ENCODE results near the gene SPATA3. TPM values are rescaled to one million over a fixed set of nuclear protein-coding genes. Genes with fewer than 3 reads are reported as not detected.

SPATA3 gene
- total RNA-seq, 4 donors from 2014 or later = not detected

DNA sequence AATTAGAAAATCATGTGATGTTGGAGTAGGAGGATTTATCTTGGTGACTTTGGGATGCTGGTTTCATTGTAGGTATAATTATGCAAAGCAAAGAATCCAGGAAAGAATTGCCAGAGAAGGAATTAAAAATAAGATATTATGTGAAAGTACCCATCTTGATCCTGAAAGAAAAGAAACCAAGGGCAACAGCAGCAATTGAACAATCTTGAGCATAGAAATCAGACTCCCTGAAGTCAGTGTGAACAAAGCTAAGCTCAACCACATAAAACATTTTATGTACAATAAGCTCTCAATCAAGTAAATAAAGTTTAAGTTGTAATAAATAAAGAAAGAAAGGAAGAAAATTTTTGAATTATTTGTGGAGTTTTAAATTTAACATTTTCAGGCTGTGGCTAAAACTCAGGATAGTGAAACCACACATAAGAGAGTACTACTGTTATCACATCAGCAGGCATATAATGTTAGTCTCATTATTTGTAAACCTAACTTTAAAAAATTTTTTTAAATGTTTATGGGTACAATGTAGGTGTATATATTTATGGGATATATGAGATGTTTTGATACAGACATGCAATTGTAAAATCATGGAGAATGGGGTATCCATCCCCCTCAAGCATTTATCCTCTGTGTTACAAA, 38.0 kb upstream of the SPATA3 start:
- TF ChIP-seq, protein P1, sequence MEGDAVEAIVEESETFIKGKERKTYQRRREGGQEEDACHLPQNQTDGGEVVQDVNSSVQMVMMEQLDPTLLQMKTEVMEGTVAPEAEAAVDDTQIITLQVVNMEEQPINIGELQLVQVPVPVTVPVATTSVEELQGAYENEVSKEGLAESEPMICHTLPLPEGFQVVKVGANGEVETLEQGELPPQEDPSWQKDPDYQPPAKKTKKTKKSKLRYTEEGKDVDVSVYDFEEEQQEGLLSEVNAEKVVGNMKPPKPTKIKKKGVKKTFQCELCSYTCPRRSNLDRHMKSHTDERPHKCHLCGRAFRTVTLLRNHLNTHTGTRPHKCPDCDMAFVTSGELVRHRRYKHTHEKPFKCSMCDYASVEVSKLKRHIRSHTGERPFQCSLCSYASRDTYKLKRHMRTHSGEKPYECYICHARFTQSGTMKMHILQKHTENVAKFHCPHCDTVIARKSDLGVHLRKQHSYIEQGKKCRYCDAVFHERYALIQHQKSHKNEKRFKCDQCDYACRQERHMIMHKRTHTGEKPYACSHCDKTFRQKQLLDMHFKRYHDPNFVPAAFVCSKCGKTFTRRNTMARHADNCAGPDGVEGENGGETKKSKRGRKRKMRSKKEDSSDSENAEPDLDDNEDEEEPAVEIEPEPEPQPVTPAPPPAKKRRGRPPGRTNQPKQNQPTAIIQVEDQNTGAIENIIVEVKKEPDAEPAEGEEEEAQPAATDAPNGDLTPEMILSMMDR (IDR thresholded peaks at IDR 0.05 in 4 of 5, conservative IDR thresholded peaks at IDR 0.05 in 1 of 5) = no peak
- TF ChIP-seq POLR2A (IDR thresholded peaks at IDR 0.05) = no peak
- H3K27me3 ChIP-seq = peaks cover 15 to 33% (median 26%) of the 10 kb centered on the region in 3 donors
- H3K27ac ChIP-seq = no peak overlapping the region
- peak overlapping the region in 3 of 4 donors; percentile 26 to 57 (median 35) for H3K4me3 ChIP-seq
- H3K4me1 ChIP-seq = peaks cover 4 to 10% of the 10 kb centered on the region in 2 donors
- intact Hi-C loops (cut with DNase I; ENCODE audit: low total_unique reads) (no loop called here), in situ Hi-C loops (cut with MboI; ENCODE audit: low sequenced_read_pairs in 4 of 4) (no loop called here)
- ATAC-seq (no peak), DNase-seq (no peak)
- no peaks in the 10 kb centered on the region for H3K9me3 ChIP-seq
- H3K36me3 ChIP-seq = no peaks in the 10 kb centered on the region

- H3K4me3 ChIP-seq = no peak overlapping the region
- intact Hi-C loops (cut with DNase I; ENCODE audit: low total_unique reads) = no loop called here
- peaks cover 4 to 10% of the 10 kb centered on the region in 2 donors for H3K4me1 ChIP-seq
- H3K9me3 ChIP-seq = no peaks in the 10 kb centered on the region
- DNase-seq (no peak), ATAC-seq (no peak)
- H3K27ac ChIP-seq = no peak overlapping the region
- no peaks in the 10 kb centered on the region for H3K36me3 ChIP-seq
- TF ChIP-seq POLR2A (IDR thresholded peaks at IDR 0.05) = no peak
- TF ChIP-seq, protein P1 (IDR thresholded peaks at IDR 0.05 in 4 of 5, conservative IDR thresholded peaks at IDR 0.05 in 1 of 5) = no peak
- H3K27me3 ChIP-seq = peaks cover 15 to 33% (median 26%) of the 10 kb centered on the region in 3 donors
- in situ Hi-C loops (cut with MboI; ENCODE audit: low sequenced_read_pairs in 4 of 4) = no loop called here
Observed at GRCh38 chr2:230958820-230959756, 36.8 kb upstream of the SPATA3 start.

GRCh38 chr2:230960026-230960425, 35.9 kb upstream of the SPATA3 start:
- in situ Hi-C loops (cut with MboI; ENCODE audit: low sequenced_read_pairs in 4 of 4) = no loop called here
- Histone ChIP-seq H3K27ac (no peak overlapping the region), H3K4me3 (no peak overlapping the region), H3K27me3 (peaks cover 15 to 33% (median 26%) of the 10 kb centered on the region in 3 donors), H3K36me3 (no peaks in the 10 kb centered on the region), H3K9me3 (no peaks in the 10 kb centered on the region), H3K4me1 (peaks cover 4 to 10% of the 10 kb centered on the region in 2 donors)
- DNase-seq (no peak), ATAC-seq (no peak)
- TF ChIP-seq, protein P1 (IDR thresholded peaks at IDR 0.05 in 4 of 5, conservative IDR thresholded peaks at IDR 0.05 in 1 of 5) = no peak
- intact Hi-C loops (cut with DNase I; ENCODE audit: low total_unique reads) = no loop called here

DNA sequence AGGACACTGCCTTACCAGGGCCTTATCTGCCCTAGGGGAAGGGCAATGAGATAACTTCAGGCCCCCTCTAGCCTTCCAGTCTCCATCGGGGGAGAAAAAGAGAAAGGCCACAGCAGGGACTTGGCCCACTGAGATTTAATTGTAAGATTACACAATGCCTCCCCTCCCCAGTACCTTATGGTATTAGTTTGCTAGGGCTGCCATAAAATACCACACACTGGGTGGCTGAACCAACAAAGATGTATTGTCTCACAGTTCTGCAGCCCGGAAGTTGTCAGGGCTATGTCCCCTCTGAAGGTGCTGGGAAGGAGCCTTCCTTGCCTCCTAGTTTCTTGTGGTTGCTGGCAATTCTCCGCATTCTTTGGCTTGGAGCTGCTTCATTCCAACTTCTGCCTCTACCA, 34.8 kb upstream of the SPATA3 start:
- no peak overlapping the region for H3K27ac ChIP-seq
- no peaks in the 10 kb centered on the region for H3K9me3 ChIP-seq
- no peak overlapping the region for H3K4me3 ChIP-seq
- peaks cover 4 to 10% of the 10 kb centered on the region in 2 donors for H3K4me1 ChIP-seq
- intact Hi-C loops (cut with DNase I; ENCODE audit: low total_unique reads) = no loop called here
- no peak for TF ChIP-seq POLR2A (IDR thresholded peaks at IDR 0.05)
- TF ChIP-seq, protein P1 (IDR thresholded peaks at IDR 0.05 in 4 of 5, conservative IDR thresholded peaks at IDR 0.05 in 1 of 5) = no peak
- ATAC-seq (no peak), DNase-seq (no peak)
- H3K27me3 ChIP-seq = peaks cover 15 to 33% (median 26%) of the 10 kb centered on the region in 3 donors
- no peaks in the 10 kb centered on the region for H3K36me3 ChIP-seq
- in situ Hi-C loops (cut with MboI; ENCODE audit: low sequenced_read_pairs in 4 of 4) = no loop called here

Data from gastrocnemius medialis (tissue), 4 donors.